Upper lobe of right lung (tissue), 1 donor: ENCODE data around the gene SLC6A14. TPM values are rescaled to one million over a fixed set of nuclear protein-coding genes. Genes with fewer than 3 reads are reported as not detected.
A peak's percentile ranks its signal among the peaks of the same experiment; 100 is the strongest.

ENCODE experiments used
- ATAC-seq: fragments of 200-7000 bp; cut with Tn5 transposase; one replicate; pipeline ENCODE4 v1.9.1; 2020; ENCODE audit warnings: mild to moderate bottlenecking, moderate library complexity
- DNase-seq: peaks from one replicate; pipeline ENCODE4 v3.0.0-alpha.2; 2020
- H3K27ac ChIP-seq: fragments of 200-600 bp; one replicate; pipeline ENCODE4 v1.8.0; 2022
- H3K27me3 ChIP-seq: fragments of 200-600 bp; one replicate; pipeline ENCODE4 v1.8.0; 2022; ENCODE audit warnings: mild to moderate bottlenecking
- H3K36me3 ChIP-seq: fragments of 200-600 bp; one replicate; pipeline ENCODE4 v1.8.0; 2022
- H3K4me1 ChIP-seq: fragments of 200-600 bp; one replicate; pipeline ENCODE4 v1.8.0; 2022
- H3K4me3 ChIP-seq: fragments of 200-600 bp; one replicate; pipeline ENCODE4 v1.8.0; 2022; ENCODE audit warnings: mild to moderate bottlenecking
- H3K9me3 ChIP-seq: fragments of 200-600 bp; one replicate; pipeline ENCODE4 v1.8.0; 2022
- intact Hi-C: fragments of 100-400 bp; cut with DNase I; formaldehyde crosslinking; loops from one replicate; pipeline ENCODE4 v1.11.0; 2022
- total RNA-seq: library from RNA; stranded (reverse); fragmentation: NEBNext Ultra II Directional; extraction: Animal tissue kit (Norgen Biotek cat#: 25700); gene quantifications from one replicate; pipeline ENCODE4 v1.2.1, GENCODE V29; 2021
- TF ChIP-seq, protein P1 (sequence below): fragments of 200-600 bp; IDR thresholded peaks from one replicate; pipeline ENCODE4 v1.8.0; 2022; ENCODE audit warnings: antibody characterized with exemption
- donor health status: DM: no; HTN: yes; CAD: no; lungs with severe emphysema.

The SLC6A14 gene
- total RNA-seq, 1 donor from 2014 or later: 50.2 TPM

DNA sequence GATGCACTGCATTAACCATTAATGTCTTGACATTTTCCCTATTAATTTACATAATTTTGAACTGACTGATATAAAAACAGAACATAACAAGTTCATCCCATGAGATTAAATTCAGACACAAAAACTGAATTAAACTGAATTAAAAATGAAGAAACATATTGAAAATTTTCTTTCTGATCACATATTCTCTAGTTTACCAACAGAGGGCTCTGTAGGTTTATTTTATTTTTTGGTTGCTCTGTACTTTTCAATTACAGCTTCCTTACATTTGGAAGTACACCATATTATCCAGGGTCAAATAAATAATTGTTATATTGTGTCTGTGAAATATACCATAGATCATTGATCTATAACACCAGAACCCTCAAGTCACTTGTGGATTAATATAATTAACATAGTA lies 53.7 kb downstream of the SLC6A14 start:
- H3K9me3 ChIP-seq: no peaks in the 10 kb centered on the region
- ATAC-seq: no peak
- TF ChIP-seq, protein P1, sequence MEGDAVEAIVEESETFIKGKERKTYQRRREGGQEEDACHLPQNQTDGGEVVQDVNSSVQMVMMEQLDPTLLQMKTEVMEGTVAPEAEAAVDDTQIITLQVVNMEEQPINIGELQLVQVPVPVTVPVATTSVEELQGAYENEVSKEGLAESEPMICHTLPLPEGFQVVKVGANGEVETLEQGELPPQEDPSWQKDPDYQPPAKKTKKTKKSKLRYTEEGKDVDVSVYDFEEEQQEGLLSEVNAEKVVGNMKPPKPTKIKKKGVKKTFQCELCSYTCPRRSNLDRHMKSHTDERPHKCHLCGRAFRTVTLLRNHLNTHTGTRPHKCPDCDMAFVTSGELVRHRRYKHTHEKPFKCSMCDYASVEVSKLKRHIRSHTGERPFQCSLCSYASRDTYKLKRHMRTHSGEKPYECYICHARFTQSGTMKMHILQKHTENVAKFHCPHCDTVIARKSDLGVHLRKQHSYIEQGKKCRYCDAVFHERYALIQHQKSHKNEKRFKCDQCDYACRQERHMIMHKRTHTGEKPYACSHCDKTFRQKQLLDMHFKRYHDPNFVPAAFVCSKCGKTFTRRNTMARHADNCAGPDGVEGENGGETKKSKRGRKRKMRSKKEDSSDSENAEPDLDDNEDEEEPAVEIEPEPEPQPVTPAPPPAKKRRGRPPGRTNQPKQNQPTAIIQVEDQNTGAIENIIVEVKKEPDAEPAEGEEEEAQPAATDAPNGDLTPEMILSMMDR: peak; percentile 22
- no peak overlapping the region for H3K4me3 ChIP-seq
- intact Hi-C loops: no loop called here
- no peaks in the 10 kb centered on the region for H3K36me3 ChIP-seq
- no peaks in the 10 kb centered on the region for H3K27me3 ChIP-seq
- DNase-seq: no peak
- no peak overlapping the region for H3K27ac ChIP-seq
- no peaks in the 10 kb centered on the region for H3K4me1 ChIP-seq

DNA sequence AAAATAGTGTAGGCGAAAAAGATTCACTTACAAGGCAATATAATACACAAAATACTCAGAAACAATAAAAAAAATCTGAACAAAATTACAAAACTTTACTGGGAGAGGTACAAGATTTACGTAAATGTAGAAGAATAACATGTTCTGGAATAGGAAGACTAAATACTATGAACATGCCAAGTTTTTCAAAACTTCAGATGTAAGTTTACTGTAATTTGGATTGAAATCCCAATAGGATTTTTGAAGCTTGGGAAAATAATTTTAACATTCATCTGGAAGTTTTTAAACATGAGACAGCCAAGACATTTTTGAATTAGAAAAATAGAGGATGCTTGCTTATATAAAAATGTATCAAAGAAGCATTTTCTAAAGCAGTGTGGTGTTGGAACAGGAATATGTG lies 56.9 kb downstream of the SLC6A14 start:
- ATAC-seq (no peak), DNase-seq (no peak)
- Histone ChIP-seq H3K27ac (no peak overlapping the region), H3K27me3 (no peaks in the 10 kb centered on the region), H3K9me3 (no peaks in the 10 kb centered on the region), H3K4me3 (no peak overlapping the region), H3K36me3 (no peaks in the 10 kb centered on the region), H3K4me1 (no peaks in the 10 kb centered on the region)
- intact Hi-C loops: no loop called here
- TF ChIP-seq, protein P1: no peak

DNA sequence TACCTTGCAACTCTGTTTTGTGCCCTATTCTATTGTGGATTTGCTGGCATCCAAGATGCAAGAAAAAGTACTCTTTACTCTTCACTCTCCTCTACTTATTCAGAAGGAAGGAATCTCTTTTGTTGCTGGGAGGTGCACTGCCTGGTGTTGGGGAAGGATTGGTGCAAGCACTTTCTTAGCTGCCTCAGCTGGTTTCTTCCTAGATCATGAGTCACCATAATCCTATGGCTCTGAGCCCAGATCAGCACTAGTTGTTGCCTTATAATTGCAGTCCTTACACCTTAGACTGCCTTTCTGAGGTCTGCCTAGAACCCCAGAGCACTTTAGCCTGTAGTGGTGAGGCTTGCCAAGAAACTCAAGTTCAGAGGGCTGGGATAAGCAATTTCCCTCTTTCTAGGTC lies 63.4 kb downstream of the SLC6A14 start:
- TF ChIP-seq, protein P1: no peak
- Histone ChIP-seq H3K27me3 (no peaks in the 10 kb centered on the region), H3K27ac (no peak overlapping the region), H3K4me3 (no peak overlapping the region), H3K9me3 (no peaks in the 10 kb centered on the region), H3K4me1 (no peaks in the 10 kb centered on the region), H3K36me3 (no peaks in the 10 kb centered on the region)
- DNase-seq (no peak), ATAC-seq (no peak)
- intact Hi-C loops: no loop called here

Other genes starting within 250 kb of the SLC6A14 start
- gene CT83, start 26.4 kb downstream of the SLC6A14 start, total RNA-seq: not detected